Measurements from ENCODE around the gene ONECUT3.
A peak's percentile ranks its signal among the peaks of the same experiment; 100 is the strongest.

Gene ONECUT3

GRCh38 chr19:1768248-1768647 is 14.9 kb downstream of the ONECUT3 start:
- ChIA-PET CTCF (interaction anchor here (0.7 to 2.3 kb wide), 5 partner anchors 14 to 96 kb away, joined by 3 to 24 read pairs (median 4); no protein-coding TSS in a partner anchor), POLR2A (interaction anchor here (0.6 to 0.8 kb wide), 2 partner anchors 11 to 96 kb away, joined by 3 read pairs; no protein-coding TSS in a partner anchor)
- DNase-seq (ENCODE audit: extremely low spot score) = peak; percentile 61
- no peak for TF ChIP-seq L3MBTL2 (conservative IDR thresholded peaks at IDR 0.05)
- TF ChIP-seq CTBP1 (IDR thresholded peaks at IDR 0.05; ENCODE audit: borderline replicate concordance) = no peak
- no peak for TF ChIP-seq PKNOX1 (IDR thresholded peaks at IDR 0.05)
- no peak for TF ChIP-seq SP1 (IDR thresholded peaks at IDR 0.05)
- no peak for TF ChIP-seq HDGF (IDR thresholded peaks at IDR 0.05; ENCODE audit: borderline replicate concordance)
- no peak for TF ChIP-seq NFRKB (IDR thresholded peaks at IDR 0.05)
- no peak for TF ChIP-seq FOXM1 (IDR thresholded peaks at IDR 0.05; ENCODE audit: borderline replicate concordance)
- no peak for TF ChIP-seq FOXA1 (IDR thresholded peaks at IDR 0.05)
- TF ChIP-seq ZNF384 (IDR thresholded peaks at IDR 0.05) = no peak
- no peak for TF ChIP-seq LEF1 (IDR thresholded peaks at IDR 0.05; ENCODE audit: borderline replicate concordance)
- TF ChIP-seq ELF4 (IDR thresholded peaks at IDR 0.05) = no peak
- no peak for TF ChIP-seq SUZ12 (IDR thresholded peaks at IDR 0.05)
- no peak for TF ChIP-seq BHLHE40 (IDR thresholded peaks at IDR 0.05; ENCODE audit: borderline replicate concordance)
- no peak for TF ChIP-seq ARNT (IDR thresholded peaks at IDR 0.05)

- DNase-seq (ENCODE audit: extremely low spot score) = no peak
- CTCF ChIA-PET = interaction anchor here (0.7 to 2.3 kb wide), 4 partner anchors 17 to 97 kb away, joined by 3 to 24 read pairs (median 6); no protein-coding TSS in a partner anchor
- POLR2A ChIA-PET = interaction anchor here (0.6 to 0.8 kb wide), 2 partner anchors 10 to 97 kb away, joined by 3 read pairs; no protein-coding TSS in a partner anchor
- no peak for TF ChIP-seq NFRKB (IDR thresholded peaks at IDR 0.05)
- no peak for TF ChIP-seq ZNF384 (IDR thresholded peaks at IDR 0.05)
These were observed 15.8 kb downstream of the ONECUT3 start for GRCh38 chr19:1768918-1769644.

- no peak for DNase-seq (ENCODE audit: extremely low spot score)
- no peak for TF ChIP-seq FOXA1 (IDR thresholded peaks at IDR 0.05)
- no peak for TF ChIP-seq SP1 (IDR thresholded peaks at IDR 0.05)
- no peak for TF ChIP-seq LEF1 (IDR thresholded peaks at IDR 0.05; ENCODE audit: borderline replicate concordance)
- TF ChIP-seq CTBP1 (IDR thresholded peaks at IDR 0.05; ENCODE audit: borderline replicate concordance) = no peak
- TF ChIP-seq L3MBTL2 (conservative IDR thresholded peaks at IDR 0.05) = no peak
- no peak for TF ChIP-seq NFRKB (IDR thresholded peaks at IDR 0.05)
- TF ChIP-seq BHLHE40 (IDR thresholded peaks at IDR 0.05; ENCODE audit: borderline replicate concordance) = no peak
- no peak for TF ChIP-seq FOXK2 (IDR thresholded peaks at IDR 0.05)
- TF ChIP-seq ZNF384 (IDR thresholded peaks at IDR 0.05) = no peak
- TF ChIP-seq TARDBP (IDR thresholded peaks at IDR 0.05) = no peak
- no peak for TF ChIP-seq SUZ12 (IDR thresholded peaks at IDR 0.05)
- TF ChIP-seq PKNOX1 (IDR thresholded peaks at IDR 0.05) = no peak
- no peak for TF ChIP-seq ELF4 (IDR thresholded peaks at IDR 0.05)
- TF ChIP-seq ARNT (IDR thresholded peaks at IDR 0.05) = no peak
- no peak for TF ChIP-seq FOXM1 (IDR thresholded peaks at IDR 0.05; ENCODE audit: borderline replicate concordance)
- no peak for TF ChIP-seq HDGF (IDR thresholded peaks at IDR 0.05; ENCODE audit: borderline replicate concordance)
- CTCF ChIA-PET = no interaction called here
- POLR2A ChIA-PET = no interaction called here
These were observed 16.3 kb downstream of the ONECUT3 start for GRCh38 chr19:1769645-1769985.

GRCh38 chr19:1770866-1771576 is 17.7 kb downstream of the ONECUT3 start:
- POLR2A ChIA-PET = interaction anchor here (1.7 kb wide), 1 partner anchor 25 kb away, joined by 3 read pairs; no protein-coding TSS in a partner anchor
- TF ChIP-seq ELF4 (IDR thresholded peaks at IDR 0.05) = no peak
- TF ChIP-seq FOXM1 (IDR thresholded peaks at IDR 0.05; ENCODE audit: borderline replicate concordance) = no peak
- TF ChIP-seq SP1 (IDR thresholded peaks at IDR 0.05) = no peak
- TF ChIP-seq ARNT (IDR thresholded peaks at IDR 0.05) = no peak
- no peak for TF ChIP-seq SUZ12 (IDR thresholded peaks at IDR 0.05)
- TF ChIP-seq ZNF384 (IDR thresholded peaks at IDR 0.05) = no peak
- no peak for TF ChIP-seq PKNOX1 (IDR thresholded peaks at IDR 0.05)
- no peak for TF ChIP-seq LEF1 (IDR thresholded peaks at IDR 0.05; ENCODE audit: borderline replicate concordance)

GRCh38 chr19:1773184-1773583 is 19.9 kb downstream of the ONECUT3 start:
- no peak for DNase-seq (ENCODE audit: extremely low spot score)
- ChIA-PET CTCF (interaction anchor here (0.6 to 0.7 kb wide), 5 partner anchors 19 to 138 kb away, joined by 3 read pairs; no protein-coding TSS in a partner anchor), POLR2A (no interaction called here)
- no peak for TF ChIP-seq NFRKB (IDR thresholded peaks at IDR 0.05)
- TF ChIP-seq L3MBTL2 (conservative IDR thresholded peaks at IDR 0.05) = no peak
- TF ChIP-seq ZNF384 (IDR thresholded peaks at IDR 0.05) = no peak
- TF ChIP-seq PKNOX1 (IDR thresholded peaks at IDR 0.05) = no peak
- TF ChIP-seq ARNT (IDR thresholded peaks at IDR 0.05) = no peak
- no peak for TF ChIP-seq CTBP1 (IDR thresholded peaks at IDR 0.05; ENCODE audit: borderline replicate concordance)
- TF ChIP-seq BHLHE40 (IDR thresholded peaks at IDR 0.05; ENCODE audit: borderline replicate concordance) = no peak
- no peak for TF ChIP-seq HDGF (IDR thresholded peaks at IDR 0.05; ENCODE audit: borderline replicate concordance)
- TF ChIP-seq FOXK2 (IDR thresholded peaks at IDR 0.05) = no peak
- TF ChIP-seq SUZ12 (IDR thresholded peaks at IDR 0.05) = no peak
- no peak for TF ChIP-seq TARDBP (IDR thresholded peaks at IDR 0.05)
- no peak for TF ChIP-seq LEF1 (IDR thresholded peaks at IDR 0.05; ENCODE audit: borderline replicate concordance)
- no peak for TF ChIP-seq FOXM1 (IDR thresholded peaks at IDR 0.05; ENCODE audit: borderline replicate concordance)
- TF ChIP-seq FOXA1 (IDR thresholded peaks at IDR 0.05) = no peak

More at GRCh38 chr19:1770866-1771576, 17.7 kb downstream of the ONECUT3 start:
- CTCF ChIA-PET = interaction anchor here (0.7 to 1.0 kb wide), 2 partner anchors 17 to 18 kb away, joined by 3 read pairs; no protein-coding TSS in a partner anchor
- DNase-seq (ENCODE audit: extremely low spot score) = no peak

Data from HEK293T (cell line).